ENCODE measurements around the gene ZNF692.

The ZNF692 gene

DNA sequence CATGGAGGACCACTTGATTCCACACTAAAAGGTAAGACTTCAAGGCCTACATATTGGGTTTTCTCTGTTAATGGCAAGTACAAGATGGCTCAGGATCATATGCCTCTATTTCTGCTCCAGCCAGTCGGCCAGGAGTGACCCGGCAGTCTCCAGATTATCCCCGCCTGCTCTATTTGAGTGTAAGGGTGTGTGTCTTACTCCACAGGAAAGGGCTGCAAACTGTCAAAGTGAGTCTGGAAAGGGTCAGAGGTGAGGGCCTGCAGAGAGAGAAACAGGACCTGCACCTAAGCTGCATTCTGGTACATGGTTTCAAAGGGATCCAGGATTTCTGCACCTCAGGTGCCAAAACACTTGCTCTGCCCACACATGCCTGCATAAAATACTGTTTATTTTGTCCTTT, 9.2 kb downstream of the ZNF692 start:
- Mint-ChIP-seq H3K4me3 (no peak overlapping the region), H3K9me3 (no peaks in the 10 kb centered on the region), H3K4me1 (ENCODE audit: low read depth) (peaks cover 12% of the 10 kb centered on the region), H3K36me3 (ENCODE audit: low read depth) (peaks cover 61% of the 10 kb centered on the region), H3K27me3 (no peaks in the 10 kb centered on the region), H3K27ac (no peak overlapping the region)
- intact Hi-C loops (cut with micrococcal nuclease): no loop called here

DNA sequence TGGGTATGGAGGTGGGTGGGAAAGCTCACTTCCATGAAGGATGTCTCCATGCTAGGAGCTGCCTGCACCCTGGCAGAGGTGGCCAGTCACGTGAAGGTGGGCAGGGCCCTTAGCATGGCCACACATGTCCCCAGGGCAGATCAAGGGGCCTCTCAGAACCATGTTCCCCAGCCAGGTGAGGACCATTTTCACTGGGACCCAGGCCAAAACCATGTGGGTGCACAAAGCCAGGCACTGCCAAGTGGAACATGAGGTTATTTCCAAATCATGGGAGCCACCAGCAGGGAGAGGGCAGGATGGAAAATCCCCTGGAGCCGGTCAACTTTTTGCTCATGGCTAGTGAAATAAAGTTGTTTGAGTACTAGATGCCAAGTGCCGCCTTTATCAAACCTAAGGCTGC, 9.7 kb downstream of the ZNF692 start:
- no peak overlapping the region for H3K4me3 Mint-ChIP-seq
- no peaks in the 10 kb centered on the region for H3K27me3 Mint-ChIP-seq
- H3K27ac Mint-ChIP-seq: no peak overlapping the region
- H3K4me1 Mint-ChIP-seq (ENCODE audit: low read depth): peaks cover 9% of the 10 kb centered on the region
- peaks cover 66% of the 10 kb centered on the region for H3K36me3 Mint-ChIP-seq (ENCODE audit: low read depth)
- no peaks in the 10 kb centered on the region for H3K9me3 Mint-ChIP-seq
- intact Hi-C loops (cut with micrococcal nuclease): no loop called here

DNA sequence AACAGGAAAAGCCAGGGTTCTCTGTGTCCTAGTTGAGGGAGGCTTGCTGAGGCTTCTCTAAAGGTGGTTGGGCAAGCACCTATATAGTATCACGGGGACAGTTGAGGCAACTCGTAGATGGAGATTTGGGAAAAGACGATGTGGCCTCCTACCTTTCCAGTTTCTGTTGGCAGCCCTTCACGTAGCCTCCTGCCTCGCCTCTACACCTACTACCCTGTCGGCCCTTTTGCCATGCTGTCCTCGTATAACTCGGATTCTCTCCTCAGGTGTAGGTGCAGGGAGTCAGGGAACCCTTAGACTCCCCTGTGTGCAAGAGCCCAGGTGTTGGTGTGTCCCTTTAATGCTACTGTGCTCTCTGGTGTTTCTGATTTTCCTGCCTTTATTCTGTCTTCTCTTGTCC, 10.3 kb downstream of the ZNF692 start:
- no peaks in the 10 kb centered on the region for H3K9me3 Mint-ChIP-seq
- H3K27ac Mint-ChIP-seq: no peak overlapping the region
- intact Hi-C loops (cut with micrococcal nuclease): no loop called here
- peaks cover 5% of the 10 kb centered on the region for H3K4me1 Mint-ChIP-seq (ENCODE audit: low read depth)
- no peak overlapping the region for H3K4me3 Mint-ChIP-seq
- peaks cover 68% of the 10 kb centered on the region for H3K36me3 Mint-ChIP-seq (ENCODE audit: low read depth)
- H3K27me3 Mint-ChIP-seq: no peaks in the 10 kb centered on the region

DNA sequence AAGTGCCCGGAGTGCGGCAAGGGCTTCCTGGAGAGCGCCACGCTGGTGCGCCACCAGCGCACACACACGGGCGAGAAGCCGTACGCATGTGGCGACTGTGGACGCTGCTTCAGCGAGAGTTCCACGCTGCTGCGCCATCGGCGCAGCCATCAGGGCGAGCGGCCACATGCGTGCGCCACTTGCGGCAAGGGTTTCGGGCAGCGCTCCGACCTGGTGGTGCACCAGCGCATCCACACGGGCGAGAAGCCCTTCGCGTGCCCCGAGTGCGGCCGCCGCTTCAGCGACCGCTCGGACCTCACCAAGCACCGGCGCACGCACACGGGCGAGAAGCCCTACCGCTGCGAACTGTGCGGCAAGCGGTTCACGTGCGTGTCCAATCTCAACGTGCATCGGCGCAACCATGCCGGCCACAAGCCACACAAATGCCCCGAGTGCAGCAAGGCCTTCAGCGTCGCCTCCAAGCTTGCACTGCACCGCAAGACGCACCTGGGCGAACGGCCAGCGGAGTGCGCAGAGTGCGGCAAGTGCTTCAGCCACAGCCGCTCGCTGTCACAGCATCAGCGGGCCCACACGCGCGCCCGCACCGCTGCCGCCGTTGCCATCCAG, 10.8 kb downstream of the ZNF692 start:
- H3K27ac Mint-ChIP-seq: no peak overlapping the region
- no peaks in the 10 kb centered on the region for H3K27me3 Mint-ChIP-seq
- H3K4me1 Mint-ChIP-seq (ENCODE audit: low read depth): peaks cover 7% of the 10 kb centered on the region
- intact Hi-C loops (cut with micrococcal nuclease): no loop called here
- H3K36me3 Mint-ChIP-seq (ENCODE audit: low read depth): peaks cover 70% of the 10 kb centered on the region
- no peaks in the 10 kb centered on the region for H3K9me3 Mint-ChIP-seq
- H3K4me3 Mint-ChIP-seq: no peak overlapping the region

DNA sequence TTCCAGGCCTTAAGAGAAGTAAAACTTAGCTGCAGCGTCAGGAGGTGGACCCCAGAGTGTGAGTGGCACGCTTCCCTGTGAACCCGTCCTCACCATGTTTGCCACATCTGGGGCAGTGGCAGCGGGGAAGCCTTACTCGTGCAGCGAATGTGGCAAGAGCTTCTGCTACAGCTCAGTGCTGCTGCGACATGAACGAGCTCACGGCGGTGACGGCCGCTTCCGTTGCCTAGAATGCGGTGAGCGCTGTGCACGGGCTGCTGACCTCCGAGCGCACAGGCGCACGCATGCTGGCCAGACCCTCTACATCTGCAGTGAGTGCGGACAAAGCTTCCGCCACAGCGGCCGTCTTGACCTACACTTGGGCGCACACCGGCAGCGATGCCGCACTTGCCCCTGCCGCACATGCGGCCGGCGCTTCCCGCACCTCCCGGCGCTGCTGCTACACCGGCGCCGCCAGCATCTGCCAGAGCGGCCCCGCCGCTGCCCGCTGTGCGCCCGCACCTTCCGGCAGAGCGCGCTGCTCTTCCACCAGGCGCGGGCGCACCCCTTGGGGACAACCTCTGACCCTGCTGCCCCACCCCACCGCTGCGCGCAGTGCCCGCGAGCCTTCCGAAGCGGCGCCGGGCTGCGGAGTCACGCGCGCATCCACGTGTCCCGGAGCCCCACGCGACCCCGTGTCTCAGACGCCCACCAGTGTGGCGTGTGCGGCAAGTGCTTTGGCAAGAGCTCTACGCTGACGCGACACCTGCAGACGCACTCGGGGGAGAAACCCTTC, 11.5 kb downstream of the ZNF692 start:
- intact Hi-C loops (cut with micrococcal nuclease): no loop called here
- H3K36me3 Mint-ChIP-seq (ENCODE audit: low read depth): peaks cover 77% of the 10 kb centered on the region
- no peak overlapping the region for H3K27ac Mint-ChIP-seq
- H3K4me1 Mint-ChIP-seq (ENCODE audit: low read depth): peaks cover 14% of the 10 kb centered on the region
- H3K9me3 Mint-ChIP-seq: no peaks in the 10 kb centered on the region
- no peak overlapping the region for H3K4me3 Mint-ChIP-seq
- H3K27me3 Mint-ChIP-seq: no peaks in the 10 kb centered on the region

DNA sequence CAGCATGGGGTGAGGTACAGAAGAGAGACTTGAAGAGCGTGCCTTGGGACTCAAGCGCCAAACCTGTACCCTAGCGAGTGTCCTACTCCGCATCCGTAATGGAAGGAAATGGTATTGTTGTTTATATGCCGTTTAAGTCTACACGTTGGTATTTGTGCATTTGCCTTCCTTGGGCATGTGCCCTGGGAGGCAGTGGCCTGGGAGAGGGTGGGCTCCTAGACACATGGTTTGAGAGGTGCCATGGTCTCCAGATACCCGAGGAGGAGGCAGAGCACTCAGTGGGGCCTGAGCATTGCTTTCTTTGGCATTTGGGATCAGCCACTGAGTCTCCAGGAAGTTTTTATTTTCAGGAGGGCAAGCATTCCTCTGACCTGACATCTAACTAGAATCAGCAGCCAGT, 14.4 kb downstream of the ZNF692 start:
- Mint-ChIP-seq H3K36me3 (ENCODE audit: low read depth) (peaks cover 74% of the 10 kb centered on the region), H3K4me3 (no peak overlapping the region), H3K27ac (no peak overlapping the region), H3K27me3 (no peaks in the 10 kb centered on the region), H3K9me3 (no peaks in the 10 kb centered on the region), H3K4me1 (ENCODE audit: low read depth) (peaks cover 40% of the 10 kb centered on the region)
- intact Hi-C loops (cut with micrococcal nuclease): no loop called here

DNA sequence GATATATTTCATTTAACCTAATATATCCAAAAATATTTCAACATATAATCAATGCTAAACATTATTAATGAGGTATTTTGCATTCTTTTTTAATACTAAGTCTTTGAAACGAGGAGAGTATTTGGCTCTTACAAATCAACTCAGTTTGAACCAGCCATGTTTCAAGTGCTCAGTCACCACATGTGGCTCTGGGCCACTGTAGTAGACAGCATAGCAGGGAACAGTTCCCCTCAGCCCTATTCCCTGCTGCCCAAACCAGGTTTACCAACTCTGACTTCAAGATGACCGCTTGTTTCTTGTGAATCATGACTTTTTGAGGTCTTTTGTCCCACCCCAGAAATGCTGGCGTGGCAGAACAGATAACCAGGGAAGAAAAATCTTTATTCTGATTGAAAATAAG, 15.2 kb downstream of the ZNF692 start:
- Mint-ChIP-seq H3K4me1 (ENCODE audit: low read depth) (peaks cover 36% of the 10 kb centered on the region), H3K36me3 (ENCODE audit: low read depth) (peaks cover 71% of the 10 kb centered on the region), H3K4me3 (no peak overlapping the region), H3K27ac (no peak overlapping the region), H3K27me3 (no peaks in the 10 kb centered on the region), H3K9me3 (no peaks in the 10 kb centered on the region)
- intact Hi-C loops (cut with micrococcal nuclease): no loop called here

DNA sequence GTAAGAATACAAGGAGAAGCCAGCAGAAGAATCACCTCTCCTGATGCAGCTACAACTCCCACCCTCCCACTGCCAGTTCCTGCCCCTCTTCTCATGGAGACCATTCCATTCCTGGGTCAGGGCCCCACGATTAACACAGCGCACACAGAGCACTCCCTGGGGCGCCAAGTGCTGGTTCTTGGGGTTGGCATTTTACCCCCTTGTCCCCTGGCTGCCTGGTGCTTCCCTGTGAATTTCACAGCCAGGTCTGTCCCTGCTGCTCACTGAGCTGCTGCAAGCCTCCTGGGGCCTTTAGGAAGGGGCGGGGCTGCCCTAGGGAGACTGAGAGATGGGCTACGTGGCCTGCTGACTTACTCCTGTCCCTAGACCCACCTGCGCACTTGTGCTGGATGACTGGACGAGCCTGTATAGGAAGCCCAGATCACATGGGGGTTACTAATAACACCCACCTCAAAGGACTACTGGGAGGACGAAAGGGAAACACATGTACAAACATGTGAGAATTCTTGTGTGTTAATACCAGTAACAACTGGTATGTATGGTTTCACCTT, 16.0 kb downstream of the ZNF692 start:
- intact Hi-C loops (cut with micrococcal nuclease): no loop called here
- Mint-ChIP-seq H3K27ac (no peak overlapping the region), H3K4me3 (no peak overlapping the region), H3K4me1 (ENCODE audit: low read depth) (peaks cover 35% of the 10 kb centered on the region), H3K36me3 (ENCODE audit: low read depth) (peaks cover 68% of the 10 kb centered on the region), H3K9me3 (no peaks in the 10 kb centered on the region), H3K27me3 (no peaks in the 10 kb centered on the region)

DNA sequence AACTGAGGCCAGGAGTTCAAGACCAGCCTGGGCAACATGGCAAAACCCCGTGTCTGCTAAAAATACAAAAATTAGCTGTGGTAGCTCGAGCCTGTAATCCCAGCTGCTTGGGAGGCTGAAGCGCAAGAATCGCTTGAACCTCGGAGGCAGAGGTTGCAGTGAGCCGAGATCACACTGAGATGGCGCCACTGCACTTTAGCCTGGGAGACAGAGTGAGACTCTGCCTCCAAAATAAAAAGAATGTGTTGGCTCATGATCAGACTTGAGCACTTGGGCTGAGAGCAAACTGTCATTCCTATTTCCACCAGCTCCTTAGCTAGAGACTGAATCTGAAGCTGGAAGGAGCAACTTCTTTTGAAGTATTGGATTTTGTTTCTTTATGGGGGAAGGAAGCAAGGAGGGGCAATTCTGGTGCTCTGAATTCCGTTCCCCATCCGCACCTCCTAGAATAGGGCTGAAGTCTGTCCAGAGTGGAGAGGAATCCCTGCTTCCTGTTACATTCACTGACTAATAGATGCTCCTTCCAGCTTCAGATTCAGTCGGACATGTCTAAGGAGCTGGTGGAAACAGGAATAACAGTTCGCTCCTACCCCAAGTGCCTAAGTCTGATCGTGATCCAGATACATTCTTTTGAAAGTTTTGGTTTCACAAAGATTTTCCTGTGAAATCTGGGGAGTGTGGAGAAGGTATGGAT, 17.0 kb downstream of the ZNF692 start:
- Mint-ChIP-seq H3K27ac (peak overlapping the region; percentile 11), H3K4me3 (no peak overlapping the region), H3K27me3 (no peaks in the 10 kb centered on the region), H3K9me3 (no peaks in the 10 kb centered on the region), H3K4me1 (ENCODE audit: low read depth) (peaks cover 35% of the 10 kb centered on the region), H3K36me3 (ENCODE audit: low read depth) (peaks cover 62% of the 10 kb centered on the region)
- intact Hi-C loops (cut with micrococcal nuclease): no loop called here

DNA sequence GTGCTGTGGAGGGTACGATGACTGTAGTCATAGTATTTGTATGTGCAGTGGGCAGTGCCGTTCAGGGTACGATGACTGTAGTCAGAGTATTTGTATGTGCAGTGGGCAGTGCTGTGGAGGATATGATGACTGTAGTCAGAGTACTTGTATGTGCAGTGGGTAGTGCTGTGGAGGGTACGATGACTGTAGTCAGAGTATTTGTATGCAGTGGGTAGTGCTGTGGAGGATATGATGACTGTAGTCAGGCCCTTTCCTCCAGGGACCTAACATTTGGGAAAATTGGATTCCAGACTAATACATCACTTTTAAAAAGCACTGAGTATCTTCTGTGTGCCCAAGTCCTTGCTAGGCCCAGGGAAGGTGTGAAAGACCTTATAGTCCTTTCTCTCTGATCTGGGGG, 17.9 kb downstream of the ZNF692 start:
- Mint-ChIP-seq H3K27me3 (no peaks in the 10 kb centered on the region), H3K4me1 (ENCODE audit: low read depth) (peaks cover 35% of the 10 kb centered on the region), H3K9me3 (no peaks in the 10 kb centered on the region), H3K36me3 (ENCODE audit: low read depth) (peaks cover 53% of the 10 kb centered on the region), H3K27ac (peak overlapping the region; percentile 11), H3K4me3 (no peak overlapping the region)
- intact Hi-C loops (cut with micrococcal nuclease): no loop called here

DNA sequence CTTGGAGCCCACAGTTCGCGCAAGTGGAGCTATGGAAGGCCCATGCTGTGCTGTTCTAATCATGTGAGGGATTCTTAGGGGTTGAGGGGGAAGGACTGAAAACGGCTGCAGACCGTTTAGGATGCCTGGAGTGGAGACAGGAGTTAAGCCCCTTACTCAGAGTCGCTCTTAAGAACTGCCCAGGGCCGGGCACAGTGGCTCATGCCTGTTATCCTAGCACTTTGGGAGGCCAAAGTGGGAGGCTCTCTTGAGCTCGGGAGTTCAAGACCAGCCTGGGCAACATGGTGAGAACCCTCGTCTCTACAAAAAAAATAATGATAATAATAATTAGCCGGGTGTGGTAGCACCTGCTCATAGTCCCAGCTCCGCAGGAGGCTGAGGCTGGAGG, 19.7 kb downstream of the ZNF692 start:
- intact Hi-C loops (cut with micrococcal nuclease): loop anchor here (1.0 to 2.0 kb wide), 3 partner anchors 19 to 68 kb away; partner anchors contain the start of gene PGBD2
- no peak overlapping the region for H3K27ac Mint-ChIP-seq
- H3K9me3 Mint-ChIP-seq: no peaks in the 10 kb centered on the region
- no peaks in the 10 kb centered on the region for H3K27me3 Mint-ChIP-seq
- no peak overlapping the region for H3K4me3 Mint-ChIP-seq
- H3K36me3 Mint-ChIP-seq (ENCODE audit: low read depth): peaks cover 35% of the 10 kb centered on the region
- H3K4me1 Mint-ChIP-seq (ENCODE audit: low read depth): peaks cover 35% of the 10 kb centered on the region

DNA sequence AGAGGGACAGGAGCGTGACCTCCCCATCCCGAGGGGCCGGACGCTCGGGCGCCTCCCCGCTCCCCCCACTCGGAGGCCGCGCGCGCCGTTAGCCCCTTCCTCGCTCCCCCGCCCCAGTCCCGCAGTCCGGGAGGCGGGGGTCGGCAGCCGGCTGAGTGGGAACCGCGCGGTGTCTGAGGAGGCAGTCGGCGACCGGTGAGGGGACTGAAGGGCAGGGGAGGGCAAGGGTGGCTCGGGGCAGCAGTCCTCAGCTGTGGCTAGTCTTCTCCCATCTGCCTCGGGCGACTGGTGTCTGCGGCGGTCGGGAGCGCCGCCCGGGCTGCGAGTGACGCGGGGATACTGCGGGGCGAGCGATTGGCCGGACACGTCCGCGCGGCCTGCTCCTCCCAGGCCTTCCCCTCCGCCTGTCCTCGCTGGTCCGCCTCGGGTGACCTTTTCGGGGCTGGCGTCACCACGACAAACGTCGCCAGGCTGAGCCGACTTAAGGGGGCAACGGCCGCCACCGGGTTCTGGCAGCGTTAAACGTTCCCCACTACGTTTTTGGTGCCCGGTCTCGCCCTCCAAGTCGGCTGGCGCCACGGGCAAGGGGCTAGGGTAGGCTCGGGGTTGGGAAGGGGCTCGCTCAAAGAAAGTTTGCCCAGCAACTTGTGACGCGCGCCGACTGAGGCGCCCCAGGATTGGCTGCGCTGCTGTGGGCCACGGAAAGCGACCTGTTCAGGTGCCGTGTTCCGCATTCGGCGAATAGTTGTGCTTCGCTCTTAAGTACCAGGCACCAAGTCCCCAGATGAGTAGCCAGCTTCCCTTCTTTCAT, 20.3 kb downstream of the ZNF692 start:
- Mint-ChIP-seq H3K4me1 (ENCODE audit: low read depth) (peaks cover 36% of the 10 kb centered on the region), H3K9me3 (no peaks in the 10 kb centered on the region), H3K27ac (no peak overlapping the region), H3K4me3 (no peak overlapping the region), H3K36me3 (ENCODE audit: low read depth) (peaks cover 33% of the 10 kb centered on the region), H3K27me3 (no peaks in the 10 kb centered on the region)
- intact Hi-C loops (cut with micrococcal nuclease): loop anchor here (1.0 to 2.0 kb wide), 4 partner anchors 12 to 68 kb away; partner anchors contain the start of gene PGBD2

DNA sequence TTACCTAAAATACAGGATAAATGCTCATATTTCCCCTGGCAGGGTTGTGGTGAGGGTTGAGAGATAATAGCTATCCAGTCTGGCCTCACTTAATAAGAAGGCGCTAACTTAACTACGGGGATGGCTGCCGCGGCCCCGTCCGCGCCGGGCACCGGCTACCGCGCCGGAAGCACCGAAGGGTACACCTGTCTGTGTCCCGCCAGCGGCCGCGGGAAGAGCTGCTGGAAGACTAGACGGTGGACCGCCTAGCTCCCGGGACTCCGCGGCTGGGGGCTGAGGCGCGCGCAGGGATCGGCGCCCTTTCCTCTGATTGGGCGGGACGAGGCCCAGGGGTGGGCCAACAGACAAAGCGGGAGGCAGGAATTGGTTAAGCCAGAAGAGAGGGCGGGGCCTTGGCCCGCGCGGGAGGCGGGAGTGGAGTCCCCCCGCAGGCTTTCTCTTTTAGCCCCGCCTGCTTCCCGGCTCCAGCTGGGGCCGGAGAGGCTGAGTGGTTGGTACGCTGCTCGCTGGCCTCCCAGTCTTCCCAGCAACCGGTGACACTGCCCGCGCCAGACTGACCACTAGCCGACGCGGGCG, 21.0 kb downstream of the ZNF692 start, which contains the start of gene ZNF672:
TSS of gene ZNF672 (plus strand) at position 444 of the 576 bp plus-strand sequence. CDS start 9,051 bp downstream, outside the sequence.
- intact Hi-C loops (cut with micrococcal nuclease): loop anchor here (1.0 to 2.0 kb wide), 2 partner anchors 12 to 69 kb away; partner anchors contain the start of gene PGBD2

More for the DNA sequence above, 21.0 kb downstream of the ZNF692 start, which contains the start of gene ZNF672:
- Mint-ChIP-seq H3K36me3 (ENCODE audit: low read depth) (peaks cover 28% of the 10 kb centered on the region), H3K9me3 (no peaks in the 10 kb centered on the region), H3K27ac (no peak within 1 kb of the TSS), H3K27me3 (no peaks in the 10 kb centered on the region), H3K4me3 (no peak within 1 kb of the TSS), H3K4me1 (ENCODE audit: low read depth) (peaks cover 36% of the 10 kb centered on the region)
